ENCODE results near the gene RNF214.

Gene RNF214

DNA sequence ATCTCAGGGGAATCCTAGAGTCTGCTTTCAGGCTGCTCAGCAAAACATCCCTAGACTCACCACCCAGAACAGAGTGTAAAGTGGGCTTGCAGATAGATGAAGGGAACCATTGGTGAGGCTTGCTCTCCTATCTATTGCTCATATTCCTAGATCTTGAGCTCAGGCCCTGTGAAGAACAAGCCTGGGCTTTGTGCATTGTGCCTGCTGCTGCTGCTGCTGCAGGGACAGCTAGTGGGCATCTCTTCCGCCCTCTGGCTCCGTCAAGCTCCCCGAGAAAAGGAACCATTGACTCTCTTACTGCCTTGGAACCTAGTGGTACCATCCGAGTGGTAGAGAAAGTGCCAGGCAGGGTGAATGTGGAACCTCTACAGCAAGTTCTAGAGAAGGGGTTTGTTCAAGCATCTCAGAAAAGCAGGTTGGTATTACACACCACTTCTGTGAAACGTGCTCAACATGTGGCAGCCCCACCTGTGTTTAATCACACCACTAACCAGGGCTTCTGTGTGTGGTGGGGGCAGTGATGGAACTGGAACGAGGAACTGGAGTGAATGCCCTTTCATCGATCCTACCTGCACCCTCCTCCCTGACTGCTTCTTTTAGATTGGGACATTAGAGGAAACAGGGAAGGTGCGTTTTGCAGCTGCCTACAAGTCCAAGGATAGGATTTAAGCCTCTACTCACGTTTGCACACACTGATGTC lies 63.1 kb downstream of the RNF214 start:
- Mint-ChIP-seq H3K4me3 (no peak overlapping the region), H3K9me3 (no peaks in the 10 kb centered on the region), H3K4me1 (ENCODE audit: low read depth) (no peaks in the 10 kb centered on the region), H3K27ac (no peak overlapping the region), H3K36me3 (ENCODE audit: low read depth) (no peaks in the 10 kb centered on the region), H3K27me3 (ENCODE audit: low read depth) (no peaks in the 10 kb centered on the region)

DNA sequence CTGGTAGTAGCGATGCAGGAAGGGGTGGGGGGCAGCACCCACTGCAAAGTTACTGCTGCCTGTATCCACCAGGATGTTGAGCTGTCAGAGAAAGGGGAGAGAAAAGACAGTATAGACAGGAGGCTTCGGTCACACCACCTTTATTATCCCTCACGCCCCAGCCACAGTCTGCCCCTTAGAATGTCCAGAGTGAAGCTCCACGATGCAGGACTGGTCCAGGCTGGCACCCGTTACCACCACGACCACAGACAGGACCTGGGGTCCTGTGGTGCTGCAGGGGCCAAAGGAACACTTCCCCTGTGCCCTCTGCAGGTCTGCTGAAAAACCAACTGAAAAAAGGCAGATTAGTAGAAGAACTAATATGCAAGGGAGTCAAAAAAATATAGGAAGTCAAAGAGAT lies 64.4 kb downstream of the RNF214 start:
- no peak overlapping the region for H3K4me3 Mint-ChIP-seq
- H3K4me1 Mint-ChIP-seq (ENCODE audit: low read depth) = no peaks in the 10 kb centered on the region
- no peak overlapping the region for H3K27ac Mint-ChIP-seq
- H3K36me3 Mint-ChIP-seq (ENCODE audit: low read depth) = no peaks in the 10 kb centered on the region
- H3K9me3 Mint-ChIP-seq = no peaks in the 10 kb centered on the region
- H3K27me3 Mint-ChIP-seq (ENCODE audit: low read depth) = no peaks in the 10 kb centered on the region

DNA sequence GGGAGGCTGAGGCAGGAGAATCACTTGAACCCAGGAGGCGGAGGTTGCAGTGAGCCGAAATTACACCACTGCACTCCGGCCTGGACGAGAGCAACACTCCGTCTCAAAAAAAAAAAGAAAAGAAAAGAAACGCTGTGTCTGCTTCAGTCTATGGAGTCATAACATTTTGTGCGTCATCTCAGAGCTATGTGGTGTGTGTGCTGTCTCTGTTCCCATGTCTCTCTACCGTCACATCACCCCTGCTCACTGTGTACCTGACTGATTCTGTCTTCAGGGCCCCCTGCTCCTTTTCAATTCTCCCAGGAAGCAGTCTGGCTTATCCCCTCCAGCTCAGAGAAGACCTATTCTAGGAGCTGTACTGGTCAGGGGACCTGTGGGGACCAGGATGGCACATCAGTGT lies 65.7 kb downstream of the RNF214 start:
- Mint-ChIP-seq H3K27ac (no peak overlapping the region), H3K4me3 (no peak overlapping the region), H3K4me1 (ENCODE audit: low read depth) (no peaks in the 10 kb centered on the region), H3K9me3 (no peaks in the 10 kb centered on the region), H3K27me3 (ENCODE audit: low read depth) (no peaks in the 10 kb centered on the region), H3K36me3 (ENCODE audit: low read depth) (no peaks in the 10 kb centered on the region)

DNA sequence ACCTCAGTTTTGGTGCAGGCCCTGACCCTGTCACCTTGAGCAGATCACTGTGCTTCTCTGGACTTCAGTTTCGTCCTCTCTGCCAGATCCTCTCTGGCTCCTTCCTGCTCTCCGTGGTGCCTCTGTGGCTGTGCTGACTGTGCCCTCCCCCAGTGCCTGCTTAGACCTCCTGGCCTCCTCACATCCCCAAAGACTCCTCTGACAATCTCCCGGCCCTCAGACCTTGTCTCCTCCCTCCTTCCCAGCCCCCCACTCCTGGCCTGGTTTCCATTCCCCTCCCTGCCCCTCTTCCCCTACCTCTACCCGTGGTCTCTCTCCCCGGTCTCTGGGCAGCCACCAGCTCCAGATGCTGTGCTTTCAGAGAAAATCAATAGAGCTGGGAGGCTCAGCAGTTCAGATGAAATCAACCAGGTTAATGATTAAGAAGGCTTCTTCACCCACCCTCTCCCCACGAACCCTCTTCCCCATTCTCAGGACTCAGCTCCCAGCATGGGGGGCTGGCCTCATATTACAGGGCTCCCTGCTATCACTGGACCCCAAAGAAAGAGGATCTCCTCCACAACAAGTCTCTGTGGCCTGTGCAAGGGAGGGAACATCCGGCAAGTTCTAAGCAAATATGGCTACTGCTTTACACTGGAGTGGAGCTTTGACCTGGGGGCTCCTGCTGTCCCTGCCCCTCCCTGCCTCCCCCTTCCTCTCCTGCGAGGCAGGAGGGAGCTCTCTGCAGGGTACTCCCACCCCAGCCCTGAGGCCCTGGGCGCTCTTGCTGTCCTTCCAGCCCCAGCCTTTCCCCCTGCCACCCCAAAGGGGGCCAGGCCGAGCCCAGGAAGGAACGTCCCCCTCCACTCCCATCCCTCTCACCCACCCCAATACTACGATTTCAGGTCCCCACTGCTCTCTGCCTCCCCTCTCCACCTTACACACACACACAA lies 67.1 kb downstream of the RNF214 start:
- no peak overlapping the region for H3K27ac Mint-ChIP-seq
- H3K9me3 Mint-ChIP-seq = no peaks in the 10 kb centered on the region
- peaks cover 3% of the 10 kb centered on the region for H3K27me3 Mint-ChIP-seq (ENCODE audit: low read depth)
- H3K36me3 Mint-ChIP-seq (ENCODE audit: low read depth) = no peaks in the 10 kb centered on the region
- H3K4me3 Mint-ChIP-seq = no peak overlapping the region
- no peaks in the 10 kb centered on the region for H3K4me1 Mint-ChIP-seq (ENCODE audit: low read depth)

DNA sequence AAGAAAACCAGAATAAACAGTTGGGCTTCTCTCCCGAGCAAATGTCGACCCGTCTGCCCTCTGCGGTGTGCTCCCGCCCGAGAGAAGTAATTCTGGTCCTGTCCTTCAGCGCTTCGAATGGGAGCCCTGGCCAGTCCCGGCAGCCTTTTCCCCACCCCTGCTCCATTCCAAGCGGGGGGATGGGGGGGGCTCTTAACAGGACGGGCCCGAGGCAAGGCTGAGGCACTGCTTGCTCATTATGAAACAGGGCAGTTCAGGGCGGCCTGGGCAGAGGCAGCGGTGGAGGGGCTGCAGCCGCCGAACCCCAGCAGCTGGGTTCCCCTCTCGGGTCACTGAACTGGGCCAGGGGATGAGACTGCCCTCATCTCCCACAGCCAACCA lies 67.8 kb downstream of the RNF214 start:
- no peaks in the 10 kb centered on the region for H3K4me1 Mint-ChIP-seq (ENCODE audit: low read depth)
- H3K9me3 Mint-ChIP-seq = no peaks in the 10 kb centered on the region
- peaks cover 3% of the 10 kb centered on the region for H3K27me3 Mint-ChIP-seq (ENCODE audit: low read depth)
- H3K36me3 Mint-ChIP-seq (ENCODE audit: low read depth) = no peaks in the 10 kb centered on the region
- no peak overlapping the region for H3K27ac Mint-ChIP-seq
- no peak overlapping the region for H3K4me3 Mint-ChIP-seq

DNA sequence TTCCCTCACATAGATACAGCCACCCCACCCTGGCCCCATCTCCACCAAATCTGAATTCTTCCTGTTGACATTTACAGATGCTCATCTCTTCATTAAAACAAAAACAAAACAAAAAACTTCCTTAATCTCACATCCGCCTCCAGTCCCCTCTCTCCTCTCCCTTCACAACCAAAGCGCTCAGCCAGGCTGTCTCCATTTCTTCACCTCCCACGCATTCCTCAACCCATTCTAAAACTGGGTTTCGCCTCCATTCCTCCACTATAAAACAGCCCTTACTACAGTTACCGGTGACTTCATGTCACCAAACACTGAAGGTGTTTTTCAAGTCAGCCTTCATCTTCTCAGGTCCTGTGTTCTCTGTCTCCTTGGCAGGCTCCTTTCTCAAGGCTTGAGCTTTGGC lies 68.3 kb downstream of the RNF214 start:
- Mint-ChIP-seq H3K4me3 (no peak overlapping the region), H3K4me1 (ENCODE audit: low read depth) (no peaks in the 10 kb centered on the region), H3K36me3 (ENCODE audit: low read depth) (no peaks in the 10 kb centered on the region), H3K27me3 (ENCODE audit: low read depth) (peaks cover 3% of the 10 kb centered on the region), H3K9me3 (no peaks in the 10 kb centered on the region), H3K27ac (no peak overlapping the region)

DNA sequence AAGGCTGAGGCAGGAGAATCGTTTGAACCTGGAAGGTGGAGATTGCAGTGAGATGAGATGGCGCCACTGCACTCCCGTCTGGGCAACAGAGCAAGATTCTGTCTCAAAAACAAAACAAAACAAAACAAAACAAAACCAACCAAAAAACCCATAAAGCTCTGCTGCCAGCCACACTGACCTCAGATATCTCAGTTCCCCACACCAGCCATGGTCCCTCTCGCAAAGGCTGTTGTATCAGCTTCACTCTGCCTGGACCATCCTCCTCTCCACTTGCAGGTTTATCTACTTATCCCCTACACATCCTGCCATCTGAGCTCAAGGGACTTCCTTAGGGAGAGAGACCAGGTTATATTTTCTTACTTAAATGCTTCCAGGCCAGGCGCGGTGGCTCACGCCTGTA lies 69.8 kb downstream of the RNF214 start:
- no peak overlapping the region for H3K27ac Mint-ChIP-seq
- H3K27me3 Mint-ChIP-seq (ENCODE audit: low read depth) = peaks cover 3% of the 10 kb centered on the region
- no peak overlapping the region for H3K4me3 Mint-ChIP-seq
- no peaks in the 10 kb centered on the region for H3K9me3 Mint-ChIP-seq
- H3K4me1 Mint-ChIP-seq (ENCODE audit: low read depth) = no peaks in the 10 kb centered on the region
- no peaks in the 10 kb centered on the region for H3K36me3 Mint-ChIP-seq (ENCODE audit: low read depth)

DNA sequence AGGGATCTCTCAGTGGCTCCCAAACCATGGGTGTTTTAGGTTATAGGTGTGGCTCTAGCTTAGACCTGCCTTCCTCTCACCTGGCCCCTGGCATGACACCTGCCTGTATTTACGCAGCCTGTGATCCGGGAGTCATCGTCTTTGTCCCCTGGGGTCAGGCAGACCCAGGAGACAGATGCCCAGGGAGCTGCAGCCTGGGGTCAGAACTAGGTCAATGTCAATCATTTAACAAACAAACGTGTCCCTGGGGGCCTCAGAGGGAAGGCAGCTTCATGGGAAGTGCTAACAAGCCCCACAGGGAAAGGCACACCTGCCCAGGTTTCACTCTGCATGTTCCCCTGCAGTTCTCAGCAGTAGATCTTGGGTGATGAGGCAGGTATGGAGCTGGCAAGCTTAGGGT lies 70.6 kb downstream of the RNF214 start:
- no peak overlapping the region for H3K27ac Mint-ChIP-seq
- H3K27me3 Mint-ChIP-seq (ENCODE audit: low read depth) = peaks cover 4% of the 10 kb centered on the region
- H3K36me3 Mint-ChIP-seq (ENCODE audit: low read depth) = no peaks in the 10 kb centered on the region
- no peaks in the 10 kb centered on the region for H3K4me1 Mint-ChIP-seq (ENCODE audit: low read depth)
- H3K4me3 Mint-ChIP-seq = no peak overlapping the region
- no peaks in the 10 kb centered on the region for H3K9me3 Mint-ChIP-seq

DNA sequence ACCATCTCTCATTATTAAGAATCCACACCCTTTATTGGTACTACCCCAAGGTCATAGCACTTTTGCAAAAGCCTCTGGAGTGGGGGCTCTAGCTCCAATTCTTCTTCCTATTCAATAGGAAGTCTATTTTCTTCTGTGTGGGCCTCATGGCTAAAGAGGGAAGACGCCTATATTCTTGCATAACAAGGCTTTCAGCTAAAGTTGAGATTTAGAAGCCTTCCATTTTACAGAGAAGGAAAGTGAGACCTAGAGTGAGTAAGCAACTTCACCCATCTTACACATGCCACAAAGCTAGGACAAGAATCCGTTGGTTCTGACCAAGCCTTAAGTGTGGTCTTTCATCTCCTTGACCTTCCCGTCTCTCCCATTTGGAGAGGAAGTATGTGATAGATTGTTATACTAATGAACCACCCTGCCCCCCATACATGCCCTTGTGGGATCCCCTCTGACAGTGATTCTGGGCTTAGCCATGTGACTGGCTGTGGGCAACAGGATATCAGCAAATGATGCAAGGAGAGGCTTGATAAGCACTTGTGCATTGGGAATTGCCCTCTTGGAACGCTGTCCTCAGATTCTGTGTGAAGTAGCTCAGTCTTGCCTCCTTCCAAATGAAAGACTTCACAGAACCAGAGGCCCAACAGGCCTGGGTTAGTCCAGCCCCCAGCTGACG lies 71.3 kb downstream of the RNF214 start:
- H3K9me3 Mint-ChIP-seq = no peaks in the 10 kb centered on the region
- no peak overlapping the region for H3K27ac Mint-ChIP-seq
- H3K36me3 Mint-ChIP-seq (ENCODE audit: low read depth) = no peaks in the 10 kb centered on the region
- H3K4me1 Mint-ChIP-seq (ENCODE audit: low read depth) = no peaks in the 10 kb centered on the region
- peaks cover 7% of the 10 kb centered on the region for H3K27me3 Mint-ChIP-seq (ENCODE audit: low read depth)
- no peak overlapping the region for H3K4me3 Mint-ChIP-seq

DNA sequence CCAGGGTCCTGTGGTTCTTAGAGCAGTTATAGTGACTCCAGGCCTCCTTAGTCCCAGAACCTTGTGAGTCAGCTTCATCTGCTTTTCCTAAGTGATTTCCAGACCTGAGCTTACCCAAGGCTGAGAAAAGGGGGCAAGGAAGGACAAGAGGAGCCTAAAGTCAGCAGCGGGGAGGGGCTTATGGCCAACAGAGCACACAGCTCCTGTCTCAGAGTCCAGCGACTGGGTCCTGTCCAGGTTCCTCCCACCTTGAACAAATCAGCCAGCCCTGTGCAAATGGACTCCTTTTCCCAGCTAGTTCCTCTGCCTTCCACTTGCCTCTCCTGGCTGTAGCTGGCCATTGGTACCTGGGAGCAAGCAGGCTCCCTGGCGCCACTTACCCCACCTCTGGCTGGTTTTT lies 72.7 kb downstream of the RNF214 start:
- Mint-ChIP-seq H3K4me1 (ENCODE audit: low read depth) (no peaks in the 10 kb centered on the region), H3K9me3 (no peaks in the 10 kb centered on the region), H3K4me3 (no peak overlapping the region), H3K27ac (no peak overlapping the region), H3K36me3 (ENCODE audit: low read depth) (no peaks in the 10 kb centered on the region), H3K27me3 (ENCODE audit: low read depth) (peaks cover 7% of the 10 kb centered on the region)

DNA sequence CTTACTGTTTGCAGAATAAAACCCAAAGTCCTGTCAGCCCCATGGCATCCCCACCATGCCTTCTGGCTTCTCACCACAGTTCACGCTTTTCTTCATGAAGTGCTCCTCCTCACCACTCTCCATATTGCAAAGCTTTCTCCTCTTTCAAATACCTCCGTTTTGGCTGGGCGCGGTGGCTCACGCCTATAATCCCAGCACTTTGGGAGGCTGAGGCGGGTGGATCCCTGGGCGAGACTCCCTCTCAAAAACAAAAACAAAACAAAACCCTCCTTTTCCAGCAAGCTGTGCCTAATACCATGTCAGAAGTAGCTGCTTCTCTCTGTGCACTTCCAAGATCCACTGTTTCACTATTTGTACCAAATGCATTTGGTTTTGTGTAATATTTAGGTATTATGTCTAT lies 76.8 kb downstream of the RNF214 start:
- H3K36me3 Mint-ChIP-seq (ENCODE audit: low read depth) = no peaks in the 10 kb centered on the region
- peaks cover 38% of the 10 kb centered on the region for H3K27me3 Mint-ChIP-seq (ENCODE audit: low read depth)
- H3K9me3 Mint-ChIP-seq = no peaks in the 10 kb centered on the region
- H3K27ac Mint-ChIP-seq = no peak overlapping the region
- H3K4me3 Mint-ChIP-seq = no peak overlapping the region
- H3K4me1 Mint-ChIP-seq (ENCODE audit: low read depth) = no peaks in the 10 kb centered on the region

DNA sequence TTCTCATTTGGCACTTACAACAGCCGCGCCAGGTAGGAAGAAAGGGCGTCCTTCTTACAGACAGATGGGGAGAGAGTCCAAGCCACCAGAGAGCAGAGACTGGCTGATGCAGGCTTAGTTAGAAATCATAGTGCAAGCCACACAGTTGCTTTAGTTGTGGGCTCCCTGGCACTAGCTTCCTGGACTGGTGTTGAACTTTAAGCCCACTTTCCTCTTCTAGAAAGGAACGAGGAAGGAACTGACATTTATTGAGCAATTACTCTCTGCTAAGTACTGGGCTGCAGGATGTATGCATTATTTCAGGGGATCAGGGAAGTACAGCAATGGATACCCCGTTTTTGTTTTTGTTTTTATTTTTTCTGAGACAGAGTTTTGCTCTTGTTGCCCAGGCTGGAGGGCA lies 80.6 kb downstream of the RNF214 start:
- Mint-ChIP-seq H3K9me3 (no peaks in the 10 kb centered on the region), H3K27me3 (ENCODE audit: low read depth) (peaks cover 63% of the 10 kb centered on the region), H3K4me1 (ENCODE audit: low read depth) (peaks cover 3% of the 10 kb centered on the region), H3K27ac (no peak overlapping the region), H3K36me3 (ENCODE audit: low read depth) (no peaks in the 10 kb centered on the region), H3K4me3 (no peak overlapping the region)

DNA sequence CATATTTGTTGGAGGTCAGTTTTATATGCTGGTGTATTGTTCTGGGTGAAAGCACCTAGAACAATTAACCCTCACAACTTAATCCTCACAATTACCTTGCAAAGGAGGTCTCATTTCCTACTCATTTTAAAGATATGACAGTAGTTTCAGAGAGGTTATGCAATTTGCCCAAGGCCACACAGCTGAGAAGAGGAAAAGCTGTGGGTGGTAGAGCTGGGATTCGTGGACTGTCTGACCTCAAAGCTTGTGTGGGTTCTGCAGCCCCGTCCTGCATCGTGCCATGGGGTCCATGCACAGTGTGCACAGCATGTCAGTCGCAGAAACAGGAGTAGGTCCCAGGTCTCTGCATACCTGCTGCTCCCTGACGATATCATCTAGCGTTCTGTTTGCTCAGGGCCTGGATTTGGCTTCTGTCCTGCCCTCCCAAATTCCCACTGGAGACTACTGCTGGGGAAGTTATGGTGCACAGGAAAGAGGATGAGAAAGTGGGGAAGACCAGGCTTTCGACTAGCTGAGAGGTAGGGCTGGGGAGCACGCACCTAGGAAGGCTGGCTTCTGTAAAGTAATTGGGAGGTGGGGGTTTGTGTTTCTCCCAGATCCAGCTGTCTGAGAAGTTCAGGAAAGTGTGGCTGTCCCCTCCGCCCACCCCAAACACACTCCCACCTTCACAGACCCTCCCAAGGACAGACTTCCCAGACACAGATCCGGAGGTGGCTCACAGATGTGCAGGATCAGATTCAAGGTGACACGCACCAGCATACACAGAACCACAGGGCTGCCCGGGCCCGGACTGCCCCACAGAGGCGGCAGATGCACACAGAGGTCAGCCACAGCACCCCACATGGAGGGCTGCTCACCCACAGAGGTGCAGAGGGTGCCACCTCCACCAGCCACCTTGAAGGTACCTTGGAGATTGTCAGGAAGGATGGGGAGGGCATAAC lies 81.6 kb downstream of the RNF214 start:
- Mint-ChIP-seq H3K9me3 (no peaks in the 10 kb centered on the region), H3K4me1 (ENCODE audit: low read depth) (peaks cover 3% of the 10 kb centered on the region), H3K36me3 (ENCODE audit: low read depth) (no peaks in the 10 kb centered on the region), H3K27me3 (ENCODE audit: low read depth) (peaks cover 67% of the 10 kb centered on the region), H3K4me3 (peak overlapping the region; percentile 18), H3K27ac (no peak overlapping the region)

DNA sequence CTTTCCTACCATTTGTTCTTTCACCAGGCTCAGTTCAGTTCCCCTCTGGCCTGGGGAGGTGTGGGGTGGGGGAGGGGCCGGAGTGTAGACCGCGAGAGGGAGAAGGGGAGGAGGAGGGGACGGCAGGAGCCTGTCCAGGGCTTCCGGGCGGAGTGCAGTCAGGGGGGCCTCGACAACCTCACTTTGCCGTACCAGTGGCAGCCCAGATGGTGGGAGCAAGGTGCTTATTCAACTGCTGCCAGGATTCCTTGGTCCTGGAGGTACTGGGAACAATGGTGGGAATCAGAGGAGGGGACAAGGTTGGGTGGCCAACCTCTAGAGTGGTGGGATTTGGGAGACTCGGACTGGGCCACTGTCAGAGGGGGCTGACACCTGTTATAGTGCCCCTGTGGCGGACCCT lies 82.4 kb downstream of the RNF214 start:
- Mint-ChIP-seq H3K4me3 (peak overlapping the region; percentile 14), H3K9me3 (no peaks in the 10 kb centered on the region), H3K4me1 (ENCODE audit: low read depth) (peaks cover 3% of the 10 kb centered on the region), H3K36me3 (ENCODE audit: low read depth) (no peaks in the 10 kb centered on the region), H3K27ac (no peak overlapping the region), H3K27me3 (ENCODE audit: low read depth) (peaks cover 71% of the 10 kb centered on the region)

Data from T-helper 1 cell treated with Interleukin-12 subunit alpha and Interleukin-12 subunit beta and Interleukin-4 antibody, amounts not matched to agents 30 μg/mL and 1 μg/mL, for 36 hours (primary cell).